ENCODE results near the gene MGAT5.

DNA sequence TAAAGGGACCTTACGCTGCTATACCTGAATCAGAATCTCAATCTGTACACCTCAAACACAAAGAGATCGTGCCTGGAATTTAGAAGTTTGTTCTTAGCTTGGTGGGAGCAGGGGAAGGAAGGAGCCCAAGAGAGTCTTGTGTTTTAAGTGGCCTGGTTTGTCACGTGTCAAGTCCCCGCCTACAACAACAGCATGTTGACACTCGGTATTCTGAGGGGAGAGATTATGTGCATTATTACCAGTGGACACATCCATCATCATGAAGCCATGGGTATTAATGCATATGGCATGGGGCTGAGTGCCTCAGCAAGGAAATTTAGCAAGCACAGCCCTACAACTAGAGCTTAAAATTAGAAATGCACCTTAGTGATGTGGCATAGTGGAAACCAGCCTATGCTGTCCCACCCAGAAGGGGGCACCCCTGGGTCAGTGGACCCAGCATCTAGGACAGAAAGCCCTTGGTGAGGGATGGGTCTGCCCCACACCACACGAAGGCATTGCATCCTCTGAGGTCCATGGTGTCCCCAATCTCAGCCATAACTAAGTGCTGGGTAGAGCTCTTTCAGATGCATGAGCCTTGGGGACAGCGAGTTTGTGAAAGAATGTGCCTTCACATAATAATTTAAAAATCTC, 138.7 kb downstream of the MGAT5 start:
- TF ChIP-seq CTCF (IDR thresholded peaks at IDR 0.05; ENCODE audit: low read depth, low read length) = no peak
- TF ChIP-seq EZH2phosphoT487 (IDR thresholded peaks at IDR 0.05; ENCODE audit: low read depth) = no peak

Measured in OCI-LY3 (cell line).